HepG2 (cell line): Measurements from ENCODE around the gene RNF13. TPM values are rescaled to one million over a fixed set of nuclear protein-coding genes. Genes with fewer than 3 reads are reported as not detected.

Experiments
- ATAC-seq: fragments of 200-7000 bp; cut with Tn5 transposase; 3 replicates; pipeline ENCODE4 v1.9.1; 2020; ENCODE audit warnings: mild to moderate bottlenecking, moderate library complexity
- BruUV-seq: library from RNA; stranded (reverse); fragments of 400-500 nt; replicated peaks from 2 replicates; lab custom pipeline; 2021; lab: Mats Ljungman, UMichigan
- CTCF ChIA-PET: fragments of 300-600 bp; formaldehyde crosslinking; extraction: SDS; loops from one replicate; lab custom pipeline; 2021; ENCODE audit warnings: low total read pairs, inconsistent platforms, low intra/inter-chr PET ratio; lab: Yijun Ruan, JAX
- POLR2A ChIA-PET: fragments of 350-600 bp; sonication (Branson Sonifier 250); formaldehyde crosslinking; loops from one replicate; lab custom pipeline; 2020; ENCODE audit warnings: antibody characterized with exemption, inconsistent platforms; lab: Yijun Ruan, JAX
- DNase-seq: peaks from one replicate; pipeline ENCODE4 v3.0.0-alpha.2; 2015; ENCODE audit warnings: low spot score
- FAIRE-seq: peaks from 3 replicates; lab custom pipeline; 2011; peaks lifted over from hg19 to GRCh38; lab: Jason Lieb, UNC
- H2AFZ ChIP-seq: one replicate; pipeline ENCODE4 v1.6.1; 2011; ENCODE audit warnings: low read length, inconsistent platforms
- H3K27ac ChIP-seq: fragments of 300-600 bp; 3 replicates; pipeline ENCODE4 v1.8.0; 2011; ENCODE audit warnings: mixed run types, mild to moderate bottlenecking, mixed read lengths, low read length, inconsistent platforms; ENCODE audit not compliant: insufficient read depth; ENCODE audit errors: extremely low read length
- H3K27me3 ChIP-seq, 2 experiments: fragments of 200-600 bp in 1 of 2; 2 replicates in 1 of 2; 3 replicates in 1 of 2; pipeline versions ENCODE4 v1.6.0 to v1.8.0; 2011; ENCODE audit warnings: low read length in 2 of 2, mild to moderate bottlenecking in 2 of 2, moderate library complexity in 2 of 2, inconsistent platforms in 1 of 2; ENCODE audit not compliant: insufficient read depth in 2 of 2, control insufficient read depth in 1 of 2
- H3K36me3 ChIP-seq, 2 experiments: fragments of 200-600 bp in 1 of 2; replicated peaks in 1 of 2; 2 replicates in 1 of 2; 3 replicates in 1 of 2; pipeline versions ENCODE4 v1.5.1 to v1.8.0; 2011; ENCODE audit warnings: low read length in 2 of 2, inconsistent platforms in 1 of 2; ENCODE audit not compliant: insufficient read depth in 2 of 2, control insufficient read depth in 1 of 2
- H3K4me1 ChIP-seq: 2 replicates; pipeline ENCODE4 v1.5.1; 2012; ENCODE audit warnings: low read length, inconsistent platforms; ENCODE audit not compliant: insufficient read depth
- H3K4me2 ChIP-seq: 2 replicates; pipeline ENCODE4 v1.6.0; 2011; ENCODE audit warnings: low read depth, low read length, inconsistent platforms
- H3K4me3 ChIP-seq, 3 experiments: fragments of 200-600 bp in 1 of 3; sonication (generic), shearing (Covaris generic) in 1 of 3; replicated peaks in 1 of 3; 2 replicates each; pipeline ENCODE4 v1.5.1; 2011 to 2016; ENCODE audit warnings: low read length in 3 of 3, inconsistent platforms in 2 of 3, low read depth in 2 of 3, mild to moderate bottlenecking in 2 of 3, control low read depth in 1 of 3, mixed read lengths in 1 of 3; ENCODE audit not compliant: insufficient read depth in 1 of 3
- H3K79me2 ChIP-seq: one replicate; pipeline ENCODE4 v1.6.1; 2011; ENCODE audit warnings: low read length, inconsistent platforms; ENCODE audit not compliant: insufficient read depth
- H3K9ac ChIP-seq: 2 replicates; pipeline ENCODE4 v1.6.0; 2011; ENCODE audit warnings: mild to moderate bottlenecking, low read depth, low read length, inconsistent platforms; ENCODE audit not compliant: insufficient read depth
- H3K9me3 ChIP-seq: 2 replicates; pipeline ENCODE4 v1.5.1; 2012; ENCODE audit warnings: mild to moderate bottlenecking, low read length
- H4K20me1 ChIP-seq: 2 replicates; pipeline ENCODE4 v1.6.0; 2011; ENCODE audit warnings: inconsistent platforms, mild to moderate bottlenecking, low read length, moderate library complexity; ENCODE audit not compliant: insufficient read depth
- GLMP ChIP-seq: sonication (generic); formaldehyde crosslinking; IDR thresholded peaks from 2 replicates; pipeline ENCODE4 v1.9.0; 2021; ENCODE audit warnings: missing genetic modification reagents, mild to moderate bottlenecking, borderline replicate concordance
- GMEB1 ChIP-seq: sonication (generic); formaldehyde crosslinking; IDR thresholded peaks from 2 replicates; pipeline ENCODE4 v1.5.1; 2020; ENCODE audit warnings: missing genetic modification reagents, mild to moderate bottlenecking, borderline replicate concordance
- HDAC6 ChIP-seq: fragments of 200-600 bp; sonication (generic); IDR thresholded peaks from 2 replicates; pipeline ENCODE4 v1.7.0; 2017; ENCODE audit warnings: mild to moderate bottlenecking, antibody characterized with exemption, low read length, low read depth
- KLF11 ChIP-seq: IDR thresholded peaks from 2 replicates; pipeline ENCODE4 v1.6.1; 2016; ENCODE audit warnings: missing compliant biosample characterization
- NR2F6 ChIP-seq, 2 experiments: IDR thresholded peaks; 2 replicates each; pipeline ENCODE4 v1.6.1; 2016; ENCODE audit warnings: antibody characterized with exemption in 1 of 2, mild to moderate bottlenecking in 1 of 2
- RBM39 ChIP-seq: fragments of 200-400 bp; formaldehyde crosslinking; IDR thresholded peaks from one replicate; pipeline ENCODE4 v1.6.1; 2018; ENCODE audit warnings: antibody characterized with exemption, mild to moderate bottlenecking, low read depth, low read length; ENCODE audit not compliant: poor library complexity, severe bottlenecking
- REXO4 ChIP-seq: sonication (generic); formaldehyde crosslinking; IDR thresholded peaks from 2 replicates; pipeline ENCODE4 v1.8.0; 2022; ENCODE audit warnings: missing genetic modification reagents, mild to moderate bottlenecking, borderline replicate concordance
- SIN3A ChIP-seq: IDR thresholded peaks from 2 replicates; pipeline ENCODE4 v1.6.1; 2011; ENCODE audit warnings: low read depth, mild to moderate bottlenecking, control low read depth, low read length, borderline replicate concordance
- SNAPC5 ChIP-seq: sonication (generic); formaldehyde crosslinking; IDR thresholded peaks from 2 replicates; pipeline ENCODE4 v1.8.1; 2023; ENCODE audit warnings: mild to moderate bottlenecking, missing genetic modification reagents, borderline replicate concordance
- SP1 ChIP-seq, 2 experiments: fragments of 450-650 bp in 1 of 2; sonication (generic) in 1 of 2; formaldehyde crosslinking in 1 of 2; IDR thresholded peaks; 2 replicates each; pipeline versions ENCODE4 v1.4.0 to v1.6.1; 2016 to 2020; ENCODE audit warnings: missing genetic modification reagents in 1 of 2
- ZNF253 ChIP-seq: sonication (generic); formaldehyde crosslinking; IDR thresholded peaks from 2 replicates; pipeline ENCODE4 v1.8.0; 2022; ENCODE audit warnings: mild to moderate bottlenecking, missing genetic modification reagents, borderline replicate concordance
- ZNF615 ChIP-seq: sonication (generic); formaldehyde crosslinking; IDR thresholded peaks from 2 replicates; pipeline ENCODE4 v1.5.0; 2020; ENCODE audit warnings: mild to moderate bottlenecking, missing genetic modification reagents, borderline replicate concordance
- ZNF670 ChIP-seq: sonication (generic); formaldehyde crosslinking; IDR thresholded peaks from 2 replicates; pipeline ENCODE4 v1.8.0; 2022; ENCODE audit warnings: mild to moderate bottlenecking, missing genetic modification reagents, borderline replicate concordance
- ZNF720 ChIP-seq: sonication (generic); formaldehyde crosslinking; IDR thresholded peaks from 2 replicates; pipeline ENCODE4 v1.4.0; 2020; ENCODE audit warnings: missing genetic modification reagents
- WGBS: methylation state at CpG from one replicate; pipeline ENCODE4 v1.1.6; 2017; ENCODE audit warnings: low lambda C conversion rate; 5-methylcytosine and 5-hydroxymethylcytosine counted together
- in situ Hi-C: cut with HindIII; loops from 2 replicates; pipeline ENCODE4 v1.10.0; 2017; ENCODE audit warnings: low pct_unique_long_range_greater_than_20kb; ENCODE audit not compliant: extremely low pct_ligation_motif_present
- intact Hi-C: fragments of 100-400 bp; cut with micrococcal nuclease; formaldehyde crosslinking; loops from one replicate; pipeline ENCODE4 v1.10.0; 2022; ENCODE audit not compliant: unreplicated experiment
- polyA plus RNA-seq, 8 experiments: library from polyadenylated mRNA; depleted of rRNA in 3 of 8; stranded (reverse) in 7 of 8; unstranded in 1 of 8; fragments of >200 nt; fragmentation: Illumina TruSeq in 4 of 8; extraction: Trizol in 4 of 8; gene quantifications; 2 replicates each; pipeline versions ENCODE4 v1.2.1 to v1.2.3, GENCODE V29; 2011 to 2016; ENCODE audit warnings: low read depth in 4 of 8, missing spikeins in 1 of 8, mixed read lengths in 1 of 8; ENCODE audit not compliant: insufficient read depth in 1 of 8
- total RNA-seq, 5 experiments: library from RNA; depleted of rRNA; stranded (reverse); fragments of >200 nt; fragmentation: Illumina TruSeq; extraction: Trizol; gene quantifications; 2 replicates each; pipeline ENCODE4 v1.2.3, GENCODE V29; 2016; ENCODE audit warnings: low read depth in 1 of 5
- TF ChIP-seq, protein P1 (sequence below): sonication (generic); formaldehyde crosslinking; IDR thresholded peaks from 2 replicates; pipeline ENCODE4 v1.4.0; 2020; ENCODE audit warnings: mild to moderate bottlenecking, missing genetic modification reagents

RNF13 gene
- total and polyA plus RNA-seq, 2 of the 13 experiments (the other 11 are each of a cell fraction or from before 2014, with no cell fraction given) = 39.8 to 46.0 TPM

DNA sequence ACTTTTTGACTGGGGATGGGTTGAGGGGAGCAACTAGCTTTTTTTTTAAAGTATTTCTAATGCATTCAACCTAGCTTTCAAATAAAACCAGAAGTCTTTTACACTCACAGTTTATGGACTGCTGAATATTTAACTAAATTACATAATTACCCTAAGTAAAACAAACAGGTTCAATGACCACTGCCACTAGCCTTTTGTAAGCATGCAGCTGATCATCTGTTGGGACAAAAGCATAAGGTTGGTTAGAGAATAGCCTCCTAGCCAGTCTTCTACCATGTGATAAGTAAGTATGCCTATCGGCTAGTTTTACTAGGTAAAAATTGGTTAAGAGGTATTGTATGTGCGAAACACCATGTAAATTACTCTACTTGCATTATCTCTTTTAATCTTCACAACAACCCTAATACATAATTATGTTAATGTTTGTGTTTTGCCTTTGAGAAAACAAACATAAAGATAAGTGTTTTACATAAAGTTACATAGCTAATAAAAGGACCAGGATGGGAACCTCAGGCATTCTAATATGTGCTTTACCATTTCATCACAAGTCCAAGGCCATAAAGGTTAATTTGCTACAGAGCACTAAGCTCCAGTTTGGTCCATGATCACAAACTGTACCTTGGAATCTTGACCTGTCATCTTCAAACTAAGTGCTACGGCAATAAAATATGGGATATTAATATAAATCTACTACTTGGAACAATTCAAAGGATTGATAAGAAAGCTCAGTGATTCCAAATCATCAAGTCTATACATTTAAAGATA is 144.5 kb downstream of the RNF13 start (continued):
- TF ChIP-seq GMEB1 (CRISPR knock-in tag) (no peak), ZNF253 (CRISPR knock-in tag) (no peak), ZNF720 (CRISPR knock-in tag) (no peak)
- TF ChIP-seq, all 625 proteins: peak for 0

- Histone ChIP-seq H3K4me3 (no peak overlapping the region), H3K79me2 (no peaks in the 10 kb centered on the region), H3K4me1 (peaks cover 14% of the 10 kb centered on the region), H3K27ac (no peak overlapping the region), H3K4me2 (no peak overlapping the region), H3K9ac (no peak overlapping the region), H3K27me3 (no peaks in the 10 kb centered on the region), H3K9me3 (no peaks in the 10 kb centered on the region), H4K20me1 (0 out of 2 replicates have a peak, but pooled peaks cover 4% of the 10 kb centered on the region), H3K36me3 (peaks cover 0 to 8% of the 10 kb centered on the region in 2 experiments; a peak in 2 of 5 replicates), H2AFZ (no peak overlapping the region)
- DNase-seq (no peak), ATAC-seq (no peak; the same call in 2 of the 3 replicates), FAIRE-seq (no peak)
- in situ Hi-C loops (loop anchor here (10.0 kb wide), 1 partner anchor 257 kb away; no protein-coding TSS in a partner anchor), intact Hi-C loops (no loop called here)
- 94% methylated on average over 3 of the region's 3 CpGs for WGBS
- no TSS peak for BruUV-seq
- ChIA-PET CTCF (no interaction called here), POLR2A (no interaction called here)
- TF ChIP-seq ZNF670 (CRISPR knock-in tag) (no peak), GLMP (no peak), NR2F6 (IDR thresholded peaks at IDR 0.05) (no peak), NR2F6 (CRISPR knock-in tag; IDR thresholded peaks at IDR 0.05) (no peak), REXO4 (CRISPR knock-in tag) (no peak), SP1 (IDR thresholded peaks at IDR 0.05) (no peak), SP1 (CRISPR knock-in tag; IDR thresholded peaks at IDR 0.05) (no peak), HDAC6 (no peak), RBM39 (no peak), ZNF615 (CRISPR knock-in tag) (no peak), SIN3A (no peak), SNAPC5 (CRISPR knock-in tag) (no peak), KLF11 (CRISPR knock-in tag) (no peak)
- TF ChIP-seq, protein P1, sequence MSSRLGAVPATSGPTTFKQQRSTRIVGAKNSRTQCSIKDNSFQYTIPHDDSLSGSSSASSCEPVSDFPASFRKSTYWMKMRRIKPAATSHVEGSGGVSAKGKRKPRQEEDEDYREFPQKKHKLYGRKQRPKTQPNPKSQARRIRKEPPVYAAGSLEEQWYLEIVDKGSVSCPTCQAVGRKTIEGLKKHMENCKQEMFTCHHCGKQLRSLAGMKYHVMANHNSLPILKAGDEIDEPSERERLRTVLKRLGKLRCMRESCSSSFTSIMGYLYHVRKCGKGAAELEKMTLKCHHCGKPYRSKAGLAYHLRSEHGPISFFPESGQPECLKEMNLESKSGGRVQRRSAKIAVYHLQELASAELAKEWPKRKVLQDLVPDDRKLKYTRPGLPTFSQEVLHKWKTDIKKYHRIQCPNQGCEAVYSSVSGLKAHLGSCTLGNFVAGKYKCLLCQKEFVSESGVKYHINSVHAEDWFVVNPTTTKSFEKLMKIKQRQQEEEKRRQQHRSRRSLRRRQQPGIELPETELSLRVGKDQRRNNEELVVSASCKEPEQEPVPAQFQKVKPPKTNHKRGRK (CRISPR knock-in tag) = no peak
Measured at GRCh38 chr3:149958171-149958796, 145.3 kb downstream of the RNF13 start.
